Psoas muscle (tissue), 8 donors: ENCODE data around the gene PDE4D. TPM values are rescaled to one million over a fixed set of nuclear protein-coding genes. Genes with fewer than 3 reads are reported as not detected.
A peak's percentile ranks its signal among the peaks of the same experiment; 100 is the strongest.

Experiments
- ATAC-seq, 4 donors: fragments of 200-7000 bp; cut with Tn5 transposase; one replicate each; pipeline ENCODE4 v1.9.1; 2020; ENCODE audit warnings: moderate library complexity in 3 of 4, mild to moderate bottlenecking in 2 of 4
- DNase-seq, 2 donors: peaks; one replicate each; pipeline ENCODE4 v3.0.0-alpha.2; 2020
- H3K27ac ChIP-seq: fragments of 200-600 bp; one replicate; pipeline ENCODE4 v1.8.0; 2022
- H3K27me3 ChIP-seq, 3 donors: fragments of 200-600 bp in 1 of 3; one replicate each; pipeline versions ENCODE4 v1.6.1 to v1.8.0; 2013 to 2022; ENCODE audit warnings: low read length in 2 of 3, mild to moderate bottlenecking in 2 of 3, moderate library complexity in 1 of 3; ENCODE audit not compliant: insufficient read depth in 3 of 3
- H3K36me3 ChIP-seq, 2 donors: fragments of 200-600 bp in 1 of 2; one replicate each; pipeline versions ENCODE4 v1.6.1 to v1.8.0; 2013 to 2022; ENCODE audit warnings: low read depth in 1 of 2, mild to moderate bottlenecking in 1 of 2, moderate library complexity in 1 of 2; ENCODE audit not compliant: insufficient read depth in 1 of 2
- H3K4me1 ChIP-seq: fragments of 200-600 bp; one replicate; pipeline ENCODE4 v1.8.0; 2022
- H3K4me3 ChIP-seq: fragments of 200-600 bp; one replicate; pipeline ENCODE4 v1.8.0; 2022; ENCODE audit warnings: mild to moderate bottlenecking
- H3K9me3 ChIP-seq: fragments of 200-600 bp; one replicate; pipeline ENCODE4 v1.8.0; 2022
- CTCF ChIP-seq: fragments of 200-600 bp; IDR thresholded peaks from one replicate; pipeline ENCODE4 v1.8.0; 2022; ENCODE audit warnings: antibody characterized with exemption
- WGBS, 3 donors: extraction: QIAGEN DNeasy Blood & Tissue Kit; methylation state at CpG; one replicate each; pipeline versions ENCODE4 v1.1.6 to v1.1.7; 2013; 5-methylcytosine and 5-hydroxymethylcytosine counted together
- intact Hi-C, 2 donors: fragments of 100-400 bp; cut with DNase I; formaldehyde crosslinking; loops; one replicate each; pipeline versions ENCODE4 v1.11.0 to v1.14.2; 2022
- polyA plus RNA-seq, 3 donors: library from polyadenylated mRNA; stranded (reverse); fragments of 200-250 nt; gene quantifications; one replicate each; pipeline ENCODE4 v1.2.3, GENCODE V29; 2013
- total RNA-seq, 4 donors: library from RNA; stranded (reverse); fragmentation: NEBNext Ultra II Directional in 2 of 4; extraction: Animal tissue kit (Norgen Biotek cat#: 25700) in 2 of 4; gene quantifications; one replicate each; pipeline versions ENCODE4 v1.2.1 to v1.2.4, GENCODE V29; 2021 to 2023
- donor health status: healthy with polysubstance abuse.
- donor health status: DM: no; HTN: no; CAD: no; lungs with moderate emphysema.
- donor health status: Bipolar disorder and iron deficiency.
- donor health status: healthy.
- donor health status: DM: yes; HTN: yes; CAD: no.
- donor health status: DM: no; HTN: no; CAD: no.
- donor health status: DM: no; HTN: no; CAD: no.
- donor health status: DM: yes; HTN: yes; CAD: no.

Gene PDE4D
- total and polyA plus RNA-seq, 7 donors, result 42.6 to 283 (median 88.7) TPM

- peak overlapping the region; percentile 1 for H3K27ac ChIP-seq
- H3K36me3 ChIP-seq, result no peaks in the 10 kb centered on the region
- no peaks in the 10 kb centered on the region for H3K9me3 ChIP-seq
- DNase-seq (no peak), ATAC-seq (no peak)
- no peaks in the 10 kb centered on the region for H3K27me3 ChIP-seq
- TF ChIP-seq CTCF, result no peak
- peaks cover 70% of the 10 kb centered on the region for H3K4me1 ChIP-seq
- H3K4me3 ChIP-seq, result no peak overlapping the region
- intact Hi-C loops, result loop anchor here in 1 of 2 donors (5.0 kb wide), 1 partner anchor 37 kb away; no protein-coding TSS in a partner anchor
- WGBS, 3 donors, result 94 to 98% (median 95%) methylated on average over 2 of the region's 2 CpGs
These were observed 613.5 kb downstream of the PDE4D start for GRCh38 chr5:59279979-59280378.

GRCh38 chr5:59276917-59277372 is 616.6 kb downstream of the PDE4D start:
- DNase-seq (no peak), ATAC-seq (peak in 3 of 4 donors; percentile 31 to 36 (median 32))
- WGBS, 3 donors, result 17 to 30% (median 20%) methylated on average over 5 of the region's 5 CpGs
- Histone ChIP-seq H3K4me3 (peak overlapping the region; percentile 60), H3K27ac (peak overlapping the region; percentile 77), H3K9me3 (no peaks in the 10 kb centered on the region), H3K4me1 (peaks cover 85% of the 10 kb centered on the region), H3K27me3 (no peaks in the 10 kb centered on the region), H3K36me3 (no peaks in the 10 kb centered on the region)
- intact Hi-C loops, result loop anchor here in 1 of 2 donors (5.0 kb wide), 1 partner anchor 40 kb away; no protein-coding TSS in a partner anchor
- TF ChIP-seq CTCF, result no peak

GRCh38 chr5:59276325-59276675 is 617.2 kb downstream of the PDE4D start:
- Histone ChIP-seq H3K27me3 (no peaks in the 10 kb centered on the region), H3K36me3 (no peaks in the 10 kb centered on the region), H3K9me3 (no peaks in the 10 kb centered on the region), H3K4me3 (peak overlapping the region; percentile 60), H3K27ac (peak overlapping the region; percentile 77), H3K4me1 (peaks cover 79% of the 10 kb centered on the region)
- ATAC-seq (peak in 2 of 4 donors; percentile 20 to 27), DNase-seq (no peak)
- 17 to 47% (median 25%) methylated on average over 2 of the region's 2 CpGs for WGBS, 3 donors
- TF ChIP-seq CTCF, result no peak
- intact Hi-C loops, result loop anchor here in 1 of 2 donors (5.0 kb wide), 1 partner anchor 41 kb away; no protein-coding TSS in a partner anchor

- intact Hi-C loops, result loop anchor here in 1 of 2 donors (5.0 kb wide), 1 partner anchor 42 kb away; no protein-coding TSS in a partner anchor
- WGBS, 3 donors, result 7 to 16% (median 7%) methylated on average over 14 to 16 of the region's 16 CpGs
- DNase-seq, result no peak
These were observed 617.8 kb downstream of the PDE4D start for GRCh38 chr5:59275510-59276324.

More at GRCh38 chr5:59275510-59276324, 617.8 kb downstream of the PDE4D start:
- H3K27ac ChIP-seq, result peak overlapping the region; percentile 77
- ATAC-seq, result peak; percentile 41 to 67 (median 58)
- TF ChIP-seq CTCF, result no peak
- H3K9me3 ChIP-seq, result no peaks in the 10 kb centered on the region
- no peaks in the 10 kb centered on the region for H3K27me3 ChIP-seq
- no peaks in the 10 kb centered on the region for H3K36me3 ChIP-seq
- H3K4me3 ChIP-seq, result peak overlapping the region; percentile 60
- H3K4me1 ChIP-seq, result peaks cover 78% of the 10 kb centered on the region
